CD4-positive, alpha-beta T cell treated with Interleukin-15 for 1 hour (primary cell): ENCODE measurements around the gene CIAO3.
"Not testable (repeated sequence)": the region's sequence is repeated elsewhere in the genome, so short reads cannot be mapped to it uniquely, and the experiment has no call there.

Experiments
- DNase-seq: peaks from one replicate; pipeline ENCODE4 v3.0.0-alpha.2; 2020

Gene CIAO3

GRCh38 chr16:759110-759910 lies 18.5 kb upstream of the CIAO3 start:
- DNase-seq: no peak

- DNase-seq: no peak
Observed at GRCh38 chr16:756428-756827, 15.6 kb upstream of the CIAO3 start.

- no peak for DNase-seq
Observed at GRCh38 chr16:754656-755055, 13.9 kb upstream of the CIAO3 start.

GRCh38 chr16:754121-754607 lies 13.4 kb upstream of the CIAO3 start:
- not testable (repeated sequence) for DNase-seq

GRCh38 chr16:752007-752312 lies 11.2 kb upstream of the CIAO3 start:
- no peak for DNase-seq

GRCh38 chr16:751152-752006 lies 10.6 kb upstream of the CIAO3 start:
- DNase-seq: no peak

GRCh38 chr16:750485-750884 lies 9.7 kb upstream of the CIAO3 start:
- no peak for DNase-seq

- DNase-seq: no peak
Observed at GRCh38 chr16:749010-749409, 8.2 kb upstream of the CIAO3 start.

- no peak for DNase-seq
Observed at GRCh38 chr16:747978-748746, 7.4 kb upstream of the CIAO3 start.

GRCh38 chr16:746637-747036 lies 5.8 kb upstream of the CIAO3 start:
- DNase-seq: no peak

- no peak for DNase-seq
Observed at GRCh38 chr16:745739-746138, 4.9 kb upstream of the CIAO3 start.

GRCh38 chr16:743794-744500 lies 3.1 kb upstream of the CIAO3 start:
- DNase-seq: no peak

GRCh38 chr16:742894-743293 lies 2.1 kb upstream of the CIAO3 start:
- not testable (repeated sequence) for DNase-seq

- DNase-seq: no peak
Observed at GRCh38 chr16:741986-742629, 1.3 kb upstream of the CIAO3 start.

- no peak for DNase-seq
Observed at GRCh38 chr16:740459-740763, 386 bp downstream of the CIAO3 start.

GRCh38 chr16:739560-740458 lies 988 bp downstream of the CIAO3 start:
- no peak for DNase-seq

GRCh38 chr16:736936-737481 lies 3.8 kb downstream of the CIAO3 start:
- no peak for DNase-seq

GRCh38 chr16:735982-736453 lies 4.8 kb downstream of the CIAO3 start:
- DNase-seq: no peak

- DNase-seq: no peak
Observed at GRCh38 chr16:734981-735881, 5.6 kb downstream of the CIAO3 start.
